SK-N-SH treated with all-trans-retinoic acid at 6 μM for 48 hours (cell line): ENCODE results near the gene EPS8L3.

Experiments used
- ATAC-seq: fragments of 200-7000 bp; cut with Tn5 transposase; 3 replicates; pipeline ENCODE4 v1.9.1; 2020; ENCODE audit warnings: mild to moderate bottlenecking, moderate library complexity
- BACH2 ChIP-seq: fragments of 250-450 bp; sonication (Bioruptor Pico); IDR thresholded peaks from 2 replicates; pipeline ENCODE4 v1.9.0; 2021; ENCODE audit warnings: mild to moderate bottlenecking, borderline replicate concordance
- CSDC2 ChIP-seq: fragments of 250-450 bp; sonication (Bioruptor Pico); IDR thresholded peaks from 2 replicates; pipeline ENCODE4 v1.5.0; 2020; ENCODE audit warnings: mild to moderate bottlenecking, moderate library complexity
- ESRRG ChIP-seq: fragments of 250-450 bp; sonication (Bioruptor Pico); IDR thresholded peaks from 2 replicates; pipeline ENCODE4 v1.6.1; 2021; ENCODE audit warnings: mild to moderate bottlenecking
- GLIS3 ChIP-seq: fragments of 250-450 bp; sonication (Bioruptor Pico); IDR thresholded peaks from 2 replicates; pipeline ENCODE4 v1.5.0; 2020; ENCODE audit warnings: mild to moderate bottlenecking, moderate library complexity
- ISL1 ChIP-seq: fragments of 250-450 bp; sonication (Bioruptor Pico); IDR thresholded peaks from 2 replicates; pipeline ENCODE4 v2.1.2; 2022; ENCODE audit warnings: mild to moderate bottlenecking, moderate library complexity
- OSR1 ChIP-seq: fragments of 250-450 bp; sonication (Bioruptor Pico); IDR thresholded peaks from 2 replicates; pipeline ENCODE4 v1.8.0; 2022; ENCODE audit warnings: moderate library complexity, mild to moderate bottlenecking, inconsistent platforms
- PPARA ChIP-seq: fragments of 250-450 bp; sonication (Bioruptor Pico); IDR thresholded peaks from 2 replicates; pipeline ENCODE4 v1.5.0; 2020; ENCODE audit warnings: mild to moderate bottlenecking, borderline replicate concordance
- RARB ChIP-seq: fragments of 250-450 bp; sonication (Bioruptor Pico); IDR thresholded peaks from 2 replicates; pipeline ENCODE4 v1.8.0; 2021; ENCODE audit warnings: mild to moderate bottlenecking, moderate library complexity
- SNAI2 ChIP-seq: fragments of 250-450 bp; sonication (Bioruptor Pico); IDR thresholded peaks from 2 replicates; pipeline ENCODE4 v1.5.0; 2020; ENCODE audit warnings: mild to moderate bottlenecking, moderate library complexity
- TCF4 ChIP-seq: fragments of 250-450 bp; sonication (Bioruptor Pico); IDR thresholded peaks from 2 replicates; pipeline ENCODE4 v1.8.0; 2021; ENCODE audit warnings: mild to moderate bottlenecking, moderate library complexity, borderline replicate concordance
- TOX ChIP-seq: fragments of 250-450 bp; sonication (Bioruptor Pico); IDR thresholded peaks from 2 replicates; pipeline ENCODE4 v1.8.0; 2021; ENCODE audit warnings: mild to moderate bottlenecking, moderate library complexity, borderline replicate concordance
- ZC3H10 ChIP-seq: fragments of 250-450 bp; sonication (Bioruptor Pico); IDR thresholded peaks from 2 replicates; pipeline ENCODE4 v1.5.1; 2021; ENCODE audit warnings: mild to moderate bottlenecking, moderate library complexity
- ZFP3 ChIP-seq: fragments of 250-450 bp; sonication (Bioruptor Pico); IDR thresholded peaks from 2 replicates; pipeline ENCODE4 v1.5.0; 2020; ENCODE audit warnings: mild to moderate bottlenecking, moderate library complexity
- ZFP30 ChIP-seq: fragments of 450-650 bp; formaldehyde crosslinking; IDR thresholded peaks from 2 replicates; pipeline ENCODE4 v1.5.0; 2022; ENCODE audit warnings: mild to moderate bottlenecking, moderate library complexity
- ZNF565 ChIP-seq: fragments of 450-650 bp; formaldehyde crosslinking; conservative IDR thresholded peaks from 2 replicates; pipeline ENCODE4 v1.5.0; 2020; ENCODE audit warnings: low read depth, mild to moderate bottlenecking, moderate library complexity
- ZNF70 ChIP-seq: fragments of 450-650 bp; formaldehyde crosslinking; IDR thresholded peaks from 2 replicates; pipeline ENCODE4 v1.5.0; 2020; ENCODE audit warnings: mild to moderate bottlenecking, moderate library complexity
- ZNF8 ChIP-seq: fragments of 450-650 bp; formaldehyde crosslinking; IDR thresholded peaks from 2 replicates; pipeline ENCODE4 v1.5.0; 2020; ENCODE audit warnings: mild to moderate bottlenecking, moderate library complexity
- TF ChIP-seq, protein P1 (sequence below): fragments of 250-450 bp; sonication (Bioruptor Pico); IDR thresholded peaks from 2 replicates; pipeline ENCODE4 v1.5.1; 2020; ENCODE audit warnings: low read depth, mild to moderate bottlenecking, moderate library complexity
- TF ChIP-seq, protein P2 (sequence below): fragments of 250-450 bp; sonication (Bioruptor Pico); IDR thresholded peaks from 2 replicates; pipeline ENCODE4 v1.8.0; 2021; ENCODE audit warnings: low read depth, mild to moderate bottlenecking, moderate library complexity, borderline replicate concordance
- TF ChIP-seq, protein P3 (sequence below): fragments of 250-450 bp; sonication (Bioruptor Pico); IDR thresholded peaks from 2 replicates; pipeline ENCODE4 v1.5.1; 2021; ENCODE audit warnings: mild to moderate bottlenecking, moderate library complexity
- TF ChIP-seq, protein P4 (sequence below): fragments of 250-450 bp; sonication (Bioruptor Pico); IDR thresholded peaks from 2 replicates; pipeline ENCODE4 v1.8.0; 2020; ENCODE audit warnings: mild to moderate bottlenecking, moderate library complexity, borderline replicate concordance

EPS8L3 gene

DNA sequence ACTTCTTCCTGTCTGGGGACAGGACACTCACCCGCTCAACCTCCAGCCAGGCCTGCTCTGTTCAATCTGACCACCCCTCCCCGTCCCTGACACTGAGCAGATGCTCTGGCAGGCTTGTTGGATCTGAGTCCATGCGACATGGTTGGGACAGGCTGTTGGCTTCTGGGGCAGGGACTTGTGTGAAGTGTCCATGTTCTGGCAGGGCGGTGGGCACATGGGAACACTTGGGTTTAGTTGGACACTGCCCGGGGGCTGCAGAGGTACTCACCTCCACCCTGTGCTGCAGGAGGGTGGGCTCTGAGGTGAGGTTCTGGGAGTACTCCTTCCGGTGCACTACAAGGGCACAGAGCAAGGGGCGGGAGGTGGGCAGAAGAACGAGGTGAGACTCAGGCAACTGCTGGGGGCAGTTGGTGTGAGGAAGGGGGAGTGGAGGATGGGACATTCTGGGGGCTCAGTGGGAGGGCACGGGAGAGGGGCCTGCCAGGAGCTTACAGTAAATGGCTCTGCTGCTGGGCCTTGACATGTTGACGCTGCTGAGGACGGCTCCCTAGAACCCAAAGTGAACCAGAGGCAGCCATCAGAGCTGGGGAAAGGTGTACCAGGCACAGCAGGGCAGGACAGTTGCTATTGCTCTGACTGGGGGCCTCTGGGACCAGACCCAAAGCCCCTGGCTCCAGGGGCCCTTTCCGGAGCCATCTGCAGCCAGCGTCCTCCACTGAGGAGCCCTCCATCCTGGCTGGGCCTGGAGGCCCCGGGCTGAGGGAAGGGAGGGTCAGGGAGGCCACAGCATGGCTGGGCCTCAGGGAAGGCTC, 2.3 kb downstream of the EPS8L3 start (continued):
- no peak for TF ChIP-seq OSR1 (CRISPR knock-in tag)

DNA sequence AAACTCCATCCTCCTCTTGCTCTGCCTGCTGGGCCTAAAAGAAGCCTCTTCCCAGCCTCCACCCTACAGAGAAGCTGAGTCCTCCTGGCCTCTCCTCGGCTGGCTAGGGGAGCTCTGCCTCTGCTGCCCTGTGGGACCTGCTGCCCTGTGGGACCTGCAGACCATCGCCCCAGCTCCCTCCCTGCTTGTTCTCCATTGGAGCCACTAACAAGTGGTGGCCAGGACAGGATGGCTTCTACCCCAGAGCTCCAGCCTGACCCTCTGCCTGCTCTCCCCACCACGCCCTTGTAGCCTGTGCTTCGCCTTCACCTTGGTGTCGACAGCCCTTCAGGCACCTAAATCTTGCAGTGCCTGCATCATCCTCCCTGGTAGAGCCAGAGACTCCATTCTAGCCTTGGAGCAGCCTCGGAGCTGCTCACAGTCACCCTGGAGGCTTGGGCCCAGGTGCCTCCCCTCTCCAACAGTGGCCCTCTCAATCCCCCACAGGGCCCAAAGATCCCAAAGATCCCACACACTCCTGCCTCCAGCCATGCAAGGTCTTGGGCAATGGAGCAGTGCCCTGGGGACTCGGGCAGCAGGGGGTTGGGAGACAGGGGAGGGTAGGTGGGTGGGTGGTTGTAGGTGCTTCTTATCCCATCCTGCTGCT, 3.0 kb downstream of the EPS8L3 start:
- ATAC-seq, result no peak
- TF ChIP-seq PPARA (no peak), ZFP3 (CRISPR knock-in tag) (no peak), ZFP30 (no peak), SNAI2 (CRISPR knock-in tag) (no peak), ESRRG (CRISPR knock-in tag) (no peak), GLIS3 (CRISPR knock-in tag) (no peak), RARB (no peak), ZC3H10 (no peak), ZNF565 (CRISPR knock-in tag) (no peak), ZNF70 (CRISPR knock-in tag) (no peak), BACH2 (CRISPR knock-in tag) (no peak), TOX (CRISPR knock-in tag) (no peak), OSR1 (CRISPR knock-in tag) (no peak), TCF4 (CRISPR knock-in tag) (no peak)
- TF ChIP-seq, protein P1, sequence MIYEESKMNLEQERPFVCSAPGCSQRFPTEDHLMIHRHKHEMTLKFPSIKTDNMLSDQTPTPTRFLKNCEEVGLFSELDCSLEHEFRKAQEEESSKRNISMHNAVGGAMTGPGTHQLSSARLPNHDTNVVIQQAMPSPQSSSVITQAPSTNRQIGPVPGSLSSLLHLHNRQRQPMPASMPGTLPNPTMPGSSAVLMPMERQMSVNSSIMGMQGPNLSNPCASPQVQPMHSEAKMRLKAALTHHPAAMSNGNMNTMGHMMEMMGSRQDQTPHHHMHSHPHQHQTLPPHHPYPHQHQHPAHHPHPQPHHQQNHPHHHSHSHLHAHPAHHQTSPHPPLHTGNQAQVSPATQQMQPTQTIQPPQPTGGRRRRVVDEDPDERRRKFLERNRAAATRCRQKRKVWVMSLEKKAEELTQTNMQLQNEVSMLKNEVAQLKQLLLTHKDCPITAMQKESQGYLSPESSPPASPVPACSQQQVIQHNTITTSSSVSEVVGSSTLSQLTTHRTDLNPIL (CRISPR knock-in tag), result no peak
- TF ChIP-seq, protein P2, sequence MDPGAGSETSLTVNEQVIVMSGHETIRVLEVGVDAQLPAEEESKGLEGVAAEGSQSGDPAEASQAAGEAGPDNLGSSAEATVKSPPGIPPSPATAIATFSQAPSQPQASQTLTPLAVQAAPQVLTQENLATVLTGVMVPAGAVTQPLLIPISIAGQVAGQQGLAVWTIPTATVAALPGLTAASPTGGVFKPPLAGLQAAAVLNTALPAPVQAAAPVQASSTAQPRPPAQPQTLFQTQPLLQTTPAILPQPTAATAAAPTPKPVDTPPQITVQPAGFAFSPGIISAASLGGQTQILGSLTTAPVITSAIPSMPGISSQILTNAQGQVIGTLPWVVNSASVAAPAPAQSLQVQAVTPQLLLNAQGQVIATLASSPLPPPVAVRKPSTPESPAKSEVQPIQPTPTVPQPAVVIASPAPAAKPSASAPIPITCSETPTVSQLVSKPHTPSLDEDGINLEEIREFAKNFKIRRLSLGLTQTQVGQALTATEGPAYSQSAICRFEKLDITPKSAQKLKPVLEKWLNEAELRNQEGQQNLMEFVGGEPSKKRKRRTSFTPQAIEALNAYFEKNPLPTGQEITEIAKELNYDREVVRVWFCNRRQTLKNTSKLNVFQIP (CRISPR knock-in tag), result no peak
- TF ChIP-seq, protein P3, sequence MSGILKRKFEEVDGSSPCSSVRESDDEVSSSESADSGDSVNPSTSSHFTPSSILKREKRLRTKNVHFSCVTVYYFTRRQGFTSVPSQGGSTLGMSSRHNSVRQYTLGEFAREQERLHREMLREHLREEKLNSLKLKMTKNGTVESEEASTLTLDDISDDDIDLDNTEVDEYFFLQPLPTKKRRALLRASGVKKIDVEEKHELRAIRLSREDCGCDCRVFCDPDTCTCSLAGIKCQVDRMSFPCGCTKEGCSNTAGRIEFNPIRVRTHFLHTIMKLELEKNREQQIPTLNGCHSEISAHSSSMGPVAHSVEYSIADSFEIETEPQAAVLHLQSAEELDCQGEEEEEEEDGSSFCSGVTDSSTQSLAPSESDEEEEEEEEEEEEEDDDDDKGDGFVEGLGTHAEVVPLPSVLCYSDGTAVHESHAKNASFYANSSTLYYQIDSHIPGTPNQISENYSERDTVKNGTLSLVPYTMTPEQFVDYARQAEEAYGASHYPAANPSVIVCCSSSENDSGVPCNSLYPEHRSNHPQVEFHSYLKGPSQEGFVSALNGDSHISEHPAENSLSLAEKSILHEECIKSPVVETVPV (CRISPR knock-in tag), result no peak

DNA sequence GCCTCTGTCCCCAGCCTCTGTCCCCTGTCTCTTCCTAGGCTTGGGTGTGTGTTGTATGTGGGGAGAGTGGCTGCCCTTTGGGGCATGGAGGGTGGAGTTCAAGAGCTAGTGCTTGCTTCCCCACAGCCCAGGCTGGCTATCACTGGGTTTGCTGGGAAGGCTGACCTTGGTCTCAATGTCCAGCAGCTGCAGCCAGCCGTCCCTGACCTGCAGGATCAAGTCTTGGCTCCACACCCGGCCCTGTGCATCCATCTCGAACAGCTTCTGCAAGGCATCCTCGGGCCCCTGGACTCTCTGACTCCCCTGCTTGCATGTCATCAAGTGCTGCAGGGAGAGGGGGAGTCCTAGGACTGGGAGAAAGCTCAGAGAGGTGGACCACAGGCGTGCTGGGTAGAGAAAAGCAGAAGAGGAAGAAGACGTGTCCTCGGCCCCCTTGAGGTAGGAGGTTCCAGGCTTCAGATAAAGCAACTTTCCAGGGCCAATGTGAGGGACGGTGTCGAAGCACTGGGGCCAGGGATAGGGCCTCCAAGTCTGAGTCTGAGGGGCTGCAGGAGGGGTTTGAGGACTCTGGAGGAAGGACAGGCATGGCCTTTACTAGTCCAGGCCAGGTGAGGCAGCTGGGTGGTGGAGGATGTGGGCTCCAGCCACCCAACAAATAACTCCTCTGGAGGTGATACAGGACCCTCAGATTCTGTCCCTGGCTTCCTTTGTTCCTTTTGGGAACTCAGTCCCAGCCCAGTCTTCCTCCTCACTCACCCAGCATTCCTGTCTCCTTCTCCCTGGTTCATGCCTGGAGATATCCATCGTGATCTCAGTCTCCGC, 4.0 kb downstream of the EPS8L3 start:
- TF ChIP-seq ZFP3 (CRISPR knock-in tag) (no peak), BACH2 (CRISPR knock-in tag) (no peak), ZNF8 (no peak), GLIS3 (CRISPR knock-in tag) (no peak), ESRRG (CRISPR knock-in tag) (no peak), CSDC2 (no peak), ISL1 (CRISPR knock-in tag) (no peak), TCF4 (CRISPR knock-in tag) (no peak), ZNF565 (CRISPR knock-in tag) (no peak), ZFP30 (no peak)
- TF ChIP-seq, protein P4, sequence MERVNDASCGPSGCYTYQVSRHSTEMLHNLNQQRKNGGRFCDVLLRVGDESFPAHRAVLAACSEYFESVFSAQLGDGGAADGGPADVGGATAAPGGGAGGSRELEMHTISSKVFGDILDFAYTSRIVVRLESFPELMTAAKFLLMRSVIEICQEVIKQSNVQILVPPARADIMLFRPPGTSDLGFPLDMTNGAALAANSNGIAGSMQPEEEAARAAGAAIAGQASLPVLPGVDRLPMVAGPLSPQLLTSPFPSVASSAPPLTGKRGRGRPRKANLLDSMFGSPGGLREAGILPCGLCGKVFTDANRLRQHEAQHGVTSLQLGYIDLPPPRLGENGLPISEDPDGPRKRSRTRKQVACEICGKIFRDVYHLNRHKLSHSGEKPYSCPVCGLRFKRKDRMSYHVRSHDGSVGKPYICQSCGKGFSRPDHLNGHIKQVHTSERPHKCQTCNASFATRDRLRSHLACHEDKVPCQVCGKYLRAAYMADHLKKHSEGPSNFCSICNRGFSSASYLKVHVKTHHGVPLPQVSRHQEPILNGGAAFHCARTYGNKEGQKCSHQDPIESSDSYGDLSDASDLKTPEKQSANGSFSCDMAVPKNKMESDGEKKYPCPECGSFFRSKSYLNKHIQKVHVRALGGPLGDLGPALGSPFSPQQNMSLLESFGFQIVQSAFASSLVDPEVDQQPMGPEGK (CRISPR knock-in tag), result no peak
- TF ChIP-seq, protein P2 (CRISPR knock-in tag), result no peak
- TF ChIP-seq, protein P1 (CRISPR knock-in tag), result no peak
- ATAC-seq, result no peak
